GM19035 (cell line): ENCODE results near the gene HTRA2.

Experiments used
- ATAC-seq: cut with Tn5 transposase; IDR thresholded peaks from one replicate; pipeline ENCODE4 v1.9.1; 2021; ENCODE audit not compliant: unreplicated experiment

The HTRA2 gene

DNA sequence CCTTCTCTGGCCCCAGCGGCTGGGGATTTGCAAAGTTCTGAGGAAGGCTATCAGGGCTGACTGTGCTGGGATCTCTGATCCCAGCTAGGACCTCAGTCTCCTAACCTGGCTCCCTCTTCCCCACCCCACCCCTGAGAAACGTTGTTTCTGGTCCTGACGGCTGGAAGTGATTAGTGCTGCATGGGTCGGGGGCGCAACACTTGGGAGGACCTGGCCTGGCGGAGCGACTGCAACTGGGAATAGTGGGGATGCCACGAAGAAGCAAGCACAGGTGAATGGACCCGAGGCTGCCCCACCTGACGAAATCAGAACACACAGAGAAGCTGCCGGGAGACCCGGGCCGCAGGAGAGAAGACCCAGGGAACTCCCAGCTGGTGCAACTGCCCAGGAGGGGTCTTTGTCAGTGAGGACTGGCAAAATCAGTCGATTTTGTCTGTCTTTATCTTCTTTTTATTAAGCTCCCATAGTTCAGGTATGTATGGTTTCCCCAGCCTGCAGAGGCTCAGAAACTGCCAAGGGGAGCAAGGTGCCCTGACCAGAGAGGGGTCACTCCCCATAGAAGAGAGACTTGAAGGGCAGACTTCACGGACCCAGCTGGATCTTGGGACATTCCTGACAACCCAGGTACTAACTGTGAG lies 29.7 kb upstream of the HTRA2 start:
- ATAC-seq: no peak

DNA sequence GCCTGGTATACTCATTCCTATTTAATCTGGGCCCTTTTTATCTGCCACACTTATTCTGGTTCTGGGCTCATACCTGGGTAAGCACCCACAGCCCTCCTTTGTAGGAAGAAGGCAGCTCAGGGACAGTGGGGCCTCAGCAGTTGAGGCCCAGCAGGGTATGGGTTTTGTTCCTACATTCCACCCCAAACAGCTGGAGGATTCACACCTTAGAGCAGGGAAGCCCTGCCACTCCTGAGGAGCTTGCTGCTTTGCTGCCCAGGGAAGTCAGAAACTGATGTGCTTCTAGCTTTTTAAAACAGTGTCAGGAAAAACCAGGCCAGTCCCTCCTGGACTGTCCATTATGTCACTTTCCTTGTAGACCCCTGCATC lies 29.2 kb upstream of the HTRA2 start:
- no peak for ATAC-seq

DNA sequence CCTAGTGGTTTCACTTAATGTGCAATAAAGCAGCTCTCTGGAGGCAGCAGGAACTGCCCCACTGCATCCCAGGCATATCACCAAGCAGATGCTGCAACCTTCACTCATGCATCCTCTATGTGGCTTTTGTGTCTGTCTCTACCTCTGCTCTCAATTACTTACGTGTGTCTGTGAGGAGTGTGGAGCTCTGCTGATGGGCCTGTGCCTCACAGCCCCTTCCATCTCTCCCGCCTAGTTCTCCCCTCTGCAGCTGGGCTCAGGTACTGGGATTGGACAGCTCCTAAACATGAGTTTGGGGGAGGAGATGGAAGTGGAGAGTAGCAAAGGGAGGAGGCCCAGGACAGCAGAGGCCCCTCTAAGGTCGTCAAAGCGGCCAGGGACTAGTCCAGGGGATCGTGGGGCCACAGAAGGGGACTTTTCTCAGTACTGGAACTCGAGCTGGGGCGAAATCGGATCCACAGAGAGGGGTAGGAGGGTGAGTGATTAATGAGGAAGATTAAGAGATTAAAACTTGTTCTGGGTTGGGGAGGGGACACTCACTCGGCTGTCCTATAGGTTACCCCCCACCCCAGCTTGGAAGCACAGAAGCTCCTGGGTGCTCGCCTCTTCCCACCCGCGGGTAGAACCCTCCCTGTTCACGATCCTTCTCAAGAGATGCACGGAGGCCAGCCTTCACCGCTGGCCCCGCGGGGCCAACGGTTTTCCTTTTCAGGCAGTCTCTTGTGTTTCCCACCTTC lies 28.2 kb upstream of the HTRA2 start:
- ATAC-seq: no peak

DNA sequence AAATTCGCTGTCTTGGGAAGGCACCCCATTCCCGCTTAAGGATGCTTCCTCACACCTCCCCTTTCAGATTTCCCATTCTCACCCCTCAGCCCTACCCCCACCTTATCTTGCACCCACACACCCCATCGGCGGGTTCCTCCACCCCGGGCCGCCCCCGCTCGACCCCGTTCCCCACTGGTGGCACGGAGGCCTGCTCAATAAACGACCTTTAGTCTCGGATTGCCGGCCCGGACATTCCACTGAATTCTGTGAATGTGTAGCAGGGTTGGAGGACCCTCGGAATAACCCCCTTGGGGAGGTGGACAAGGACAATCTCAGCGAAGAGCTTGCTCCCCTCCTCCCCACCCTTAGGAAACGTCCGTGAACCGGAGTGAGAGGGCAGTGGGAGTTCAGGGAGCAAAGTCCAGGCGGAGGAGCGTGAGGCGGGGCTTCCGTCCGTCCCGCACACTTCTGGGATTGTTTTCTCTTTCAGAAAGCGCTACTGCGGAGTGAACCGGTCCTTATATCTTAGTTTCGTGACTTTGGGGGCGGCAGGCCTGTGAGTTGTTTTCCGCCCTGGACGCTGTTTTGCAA lies 27.5 kb upstream of the HTRA2 start:
- ATAC-seq: no peak

DNA sequence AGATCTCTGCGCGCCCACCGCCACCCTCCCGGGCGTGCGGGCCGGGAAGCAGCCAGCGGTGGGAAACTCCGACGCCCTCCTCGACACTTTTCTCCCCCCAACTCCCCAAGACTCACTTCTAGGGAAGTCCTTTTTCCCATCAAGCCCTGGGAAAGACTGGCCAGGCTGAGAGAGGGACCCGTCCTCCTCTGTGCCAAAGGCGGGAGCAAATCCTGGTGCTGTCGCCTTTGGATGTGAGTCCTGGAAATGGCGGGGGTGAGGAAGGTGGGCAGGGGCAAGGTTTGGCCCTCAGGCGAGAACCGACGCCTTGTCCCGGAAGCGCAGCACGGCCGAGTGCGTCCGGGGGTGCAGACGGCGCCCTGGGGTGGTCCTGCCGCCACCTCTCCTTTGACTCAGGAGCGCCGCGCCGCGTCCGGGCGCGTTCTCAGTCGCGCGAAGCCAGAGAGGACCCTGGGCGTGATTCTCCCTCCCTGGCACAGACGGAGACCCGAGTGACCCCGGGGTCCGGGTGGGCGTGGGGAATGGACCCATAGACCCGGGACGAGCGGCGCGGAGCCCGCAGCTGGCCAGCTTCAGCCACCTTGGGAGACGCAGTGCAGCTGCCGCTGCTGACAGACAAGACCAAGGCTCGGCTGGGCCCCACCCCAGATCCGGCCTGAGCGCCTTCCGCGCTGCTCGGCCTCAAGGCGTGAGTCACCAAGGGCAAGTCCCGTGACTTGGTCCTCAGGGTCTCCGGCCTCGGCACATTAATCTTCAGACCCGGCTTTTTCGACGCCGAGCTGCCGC lies 26.8 kb upstream of the HTRA2 start:
- ATAC-seq: peak; percentile 37

DNA sequence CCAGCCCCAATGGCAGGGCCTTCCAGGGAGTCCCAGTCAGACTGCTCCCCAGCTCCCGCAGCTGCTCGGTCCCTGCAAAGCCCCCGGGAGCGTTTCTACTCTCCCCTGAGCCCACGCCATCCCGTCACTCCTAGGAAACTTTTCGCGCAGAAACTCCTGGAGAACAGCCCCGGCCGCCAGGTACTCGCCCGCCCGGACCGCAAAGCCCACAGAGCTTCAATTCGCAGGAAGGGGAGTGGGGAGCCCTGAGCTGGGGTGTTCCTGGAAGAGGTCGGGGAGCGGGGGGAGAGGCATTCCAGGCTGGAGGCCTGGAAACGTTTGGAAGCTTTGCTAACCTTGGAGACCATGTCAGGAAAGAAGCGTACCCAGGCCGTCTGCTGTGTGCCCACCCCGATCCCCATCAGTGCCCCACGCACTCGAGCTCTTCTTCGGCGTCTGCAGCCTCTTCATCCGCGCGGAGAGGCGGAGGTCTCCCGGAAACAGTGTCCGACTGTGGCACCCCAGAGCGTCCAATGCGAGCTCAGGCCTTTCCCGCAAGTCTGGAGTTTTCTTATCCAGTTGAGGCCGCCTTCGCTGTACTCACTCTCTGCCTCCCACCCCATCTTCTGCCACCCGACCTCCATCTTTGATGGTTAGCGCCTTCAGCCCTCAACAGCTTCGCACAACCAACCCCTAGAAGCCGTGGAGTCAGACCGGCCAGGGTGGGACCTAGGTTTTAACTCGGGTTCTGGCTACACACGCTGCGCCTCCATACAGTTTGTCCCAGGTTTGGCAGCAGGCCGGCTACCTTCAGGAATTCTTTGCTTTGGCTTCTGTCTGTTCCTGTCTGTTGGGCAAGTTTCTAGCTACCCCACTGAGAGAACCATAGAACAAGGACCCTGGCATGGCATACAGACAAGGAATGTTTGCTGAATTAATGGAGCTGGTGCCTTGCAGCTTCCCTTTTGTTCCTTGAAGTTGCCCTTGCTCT lies 25.9 kb upstream of the HTRA2 start:
- ATAC-seq: no peak

DNA sequence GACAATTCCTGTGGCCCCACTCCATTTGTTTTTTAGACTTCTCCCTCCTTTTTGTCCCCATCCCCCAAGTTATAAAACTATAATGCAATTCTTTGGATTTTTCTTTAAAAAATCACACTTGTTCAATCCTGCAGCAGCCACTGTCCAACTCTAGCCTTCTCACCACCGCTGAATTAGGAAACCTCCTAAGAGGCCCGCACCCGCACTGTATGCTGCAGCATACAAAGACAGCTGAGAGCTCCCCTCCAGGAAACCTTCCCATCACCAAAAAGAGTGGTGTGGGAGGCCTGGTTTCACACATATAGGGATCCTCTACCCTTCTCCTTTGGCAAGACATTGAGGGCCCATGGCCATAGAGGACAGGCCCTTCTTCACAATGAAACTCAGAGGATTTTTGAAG lies 25.1 kb upstream of the HTRA2 start:
- no peak for ATAC-seq

DNA sequence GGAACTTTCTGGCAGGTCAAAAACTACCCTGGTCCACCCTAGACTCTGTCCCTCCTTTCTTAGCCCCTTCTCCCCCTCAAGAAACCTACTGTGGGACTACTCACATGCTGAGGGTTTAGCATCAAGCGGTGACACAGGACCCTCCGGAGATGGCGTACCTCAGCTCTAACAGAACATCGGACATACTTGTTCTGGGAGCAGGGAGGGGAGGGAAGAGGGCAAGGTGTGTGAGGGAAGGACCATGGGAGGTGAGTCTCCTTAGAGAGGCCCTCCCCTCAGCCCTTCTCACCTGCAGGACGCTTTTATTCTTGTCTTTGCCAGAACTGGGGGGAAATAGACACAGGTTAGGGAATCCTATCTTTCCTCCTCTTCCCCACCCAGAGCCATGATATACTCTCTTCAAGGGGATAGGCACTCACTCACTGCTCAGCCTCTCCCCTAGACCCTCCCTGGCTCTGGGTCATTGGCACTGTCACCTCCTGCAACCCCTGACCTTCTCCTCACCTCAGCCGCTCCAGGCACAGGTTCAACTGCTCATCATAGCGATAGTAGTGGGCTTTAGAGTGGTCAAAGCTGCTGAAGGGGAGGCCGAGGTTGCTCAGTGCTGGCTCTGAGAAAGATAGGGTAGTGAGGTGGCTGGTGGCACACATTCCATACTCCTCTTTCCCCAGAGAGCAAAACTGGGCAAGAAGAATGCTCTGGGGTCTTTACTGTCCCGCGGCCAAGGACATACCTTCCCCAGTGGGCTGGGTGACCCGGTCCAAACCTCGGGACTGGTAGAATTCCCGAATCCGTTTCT lies 24.1 kb upstream of the HTRA2 start:
- ATAC-seq: no peak

DNA sequence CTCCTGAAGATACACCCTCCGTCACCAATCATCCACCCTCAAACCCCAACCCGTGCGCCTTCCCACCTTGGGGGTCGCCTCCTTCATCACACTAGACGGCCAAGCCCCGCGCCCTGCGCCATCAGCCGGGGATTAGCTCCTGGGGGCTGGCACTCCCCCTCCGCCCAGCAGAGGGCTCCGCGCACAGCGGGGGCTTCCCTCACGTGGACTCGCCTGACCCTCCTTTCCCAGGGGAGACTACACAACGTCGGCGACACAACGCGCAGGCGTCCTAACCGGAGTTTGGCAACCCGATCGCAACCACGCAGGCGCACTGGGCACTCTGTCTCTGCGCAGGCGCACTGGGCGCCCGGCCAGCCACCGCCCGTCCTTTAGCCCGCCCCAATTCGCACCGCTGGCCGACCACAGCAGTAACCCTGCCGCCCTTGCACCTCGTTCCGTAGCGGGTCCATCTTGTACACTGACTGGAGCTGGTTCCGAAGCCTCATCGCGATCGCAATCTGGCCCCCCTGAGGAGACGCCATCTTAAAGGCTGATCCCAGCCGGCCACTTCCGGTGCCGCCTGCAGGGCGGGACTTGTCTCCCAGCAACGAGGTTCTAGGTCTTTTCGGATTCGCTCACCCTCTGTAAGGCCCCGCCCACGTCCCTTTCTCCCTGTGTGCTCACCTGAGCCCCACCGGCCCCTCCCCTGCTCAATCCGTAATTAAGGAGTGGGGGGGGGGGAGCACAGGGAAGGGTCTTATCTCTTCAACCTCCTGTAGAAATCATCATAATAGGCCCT lies 22.4 kb upstream of the HTRA2 start, which contains the start of gene PCGF1:
TSS of gene PCGF1 (minus strand) at position 551 of the 781 bp plus-strand sequence. CDS start at position 524, 27 bp downstream.
- peak; percentile 90 for ATAC-seq

DNA sequence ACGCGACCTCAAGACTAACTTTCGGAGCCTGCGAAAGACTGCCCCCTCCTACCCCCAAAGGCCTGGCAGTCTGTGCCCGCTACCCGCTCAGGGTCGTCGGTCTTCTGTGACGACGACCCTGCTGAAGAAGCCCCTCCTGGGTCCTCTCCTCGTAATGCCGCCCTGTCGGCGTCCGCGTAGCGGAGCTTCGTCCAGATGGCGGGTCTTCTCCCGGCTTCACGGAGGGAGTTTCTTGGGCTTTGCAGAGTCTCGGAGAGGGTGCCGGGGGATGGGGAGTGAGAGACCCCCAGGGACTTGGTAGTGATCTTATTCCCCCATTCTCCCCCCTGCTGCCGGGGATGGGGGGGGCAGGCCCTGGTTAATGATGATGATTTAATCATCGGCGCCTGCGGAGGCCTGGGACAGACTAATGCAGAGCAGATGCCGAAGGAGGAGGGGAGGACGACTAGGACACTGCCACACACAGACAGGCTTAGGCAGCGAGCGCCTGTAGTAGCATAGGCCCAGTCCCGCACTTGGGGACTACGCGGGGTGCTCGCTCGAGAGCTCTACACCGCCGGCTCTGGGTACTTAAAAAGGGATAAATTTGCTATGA lies 21.7 kb upstream of the HTRA2 start:
- ATAC-seq: peak; percentile 5

DNA sequence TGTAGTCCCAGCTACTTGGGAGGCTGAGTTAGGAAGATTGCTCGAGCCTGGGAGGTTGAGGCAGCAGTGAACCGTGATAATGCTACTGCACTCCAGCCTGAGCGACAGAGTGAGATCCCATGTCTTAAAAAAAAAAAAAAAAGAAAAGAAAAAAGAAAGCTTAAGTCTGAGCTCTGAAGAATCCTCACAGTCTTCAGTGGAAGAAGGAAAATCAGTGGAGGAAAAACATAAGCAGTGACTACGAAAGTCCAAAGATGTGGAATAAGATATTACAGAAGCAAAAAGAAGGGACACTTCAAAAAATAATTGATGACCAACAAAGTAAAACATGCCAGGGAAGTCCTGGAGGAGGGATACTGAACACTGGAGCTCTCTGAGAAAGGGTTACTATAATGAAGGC lies 19.5 kb upstream of the HTRA2 start:
- ATAC-seq: no peak

DNA sequence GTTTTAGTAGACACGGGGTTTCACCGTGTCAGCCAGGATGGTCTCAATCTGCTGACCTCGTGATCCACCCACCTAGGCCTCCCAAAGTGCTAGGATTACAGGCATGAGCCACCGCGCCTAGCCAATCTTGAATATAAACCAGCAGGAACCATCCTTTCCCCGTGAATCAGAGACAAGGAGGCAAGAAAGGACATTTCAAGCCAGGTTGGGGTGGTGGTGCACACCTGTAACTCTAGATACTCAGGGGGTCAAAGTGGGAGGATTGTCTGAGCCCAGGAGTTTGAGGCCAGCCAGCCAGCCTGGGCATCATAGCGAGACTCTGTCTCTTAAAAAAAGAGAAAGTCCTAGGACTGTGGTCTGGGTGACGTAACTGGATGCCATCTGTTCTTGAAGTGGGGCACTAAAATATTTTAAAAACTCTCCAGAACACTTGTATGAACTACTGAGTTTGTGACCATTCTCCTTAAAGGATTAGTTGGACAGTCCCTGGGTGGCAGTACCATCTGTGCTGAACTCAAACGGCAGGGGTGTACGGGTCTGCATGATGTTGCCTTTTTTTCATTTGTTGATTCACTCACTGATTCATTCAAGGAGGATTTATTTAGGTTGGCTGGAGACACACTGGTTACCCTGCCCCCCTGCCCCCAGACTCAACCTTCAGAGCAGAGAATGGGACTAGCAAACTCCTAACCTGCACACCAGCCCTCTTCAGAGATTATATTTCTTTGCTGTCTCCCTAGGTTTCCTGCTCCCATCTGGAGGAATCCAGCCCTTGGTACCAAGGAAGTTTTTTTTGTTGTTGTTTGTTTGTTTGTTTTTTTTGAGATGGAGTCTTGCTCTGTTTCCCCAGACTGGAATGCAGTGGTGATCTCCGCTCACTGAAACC lies 18.4 kb upstream of the HTRA2 start:
- ATAC-seq: no peak

DNA sequence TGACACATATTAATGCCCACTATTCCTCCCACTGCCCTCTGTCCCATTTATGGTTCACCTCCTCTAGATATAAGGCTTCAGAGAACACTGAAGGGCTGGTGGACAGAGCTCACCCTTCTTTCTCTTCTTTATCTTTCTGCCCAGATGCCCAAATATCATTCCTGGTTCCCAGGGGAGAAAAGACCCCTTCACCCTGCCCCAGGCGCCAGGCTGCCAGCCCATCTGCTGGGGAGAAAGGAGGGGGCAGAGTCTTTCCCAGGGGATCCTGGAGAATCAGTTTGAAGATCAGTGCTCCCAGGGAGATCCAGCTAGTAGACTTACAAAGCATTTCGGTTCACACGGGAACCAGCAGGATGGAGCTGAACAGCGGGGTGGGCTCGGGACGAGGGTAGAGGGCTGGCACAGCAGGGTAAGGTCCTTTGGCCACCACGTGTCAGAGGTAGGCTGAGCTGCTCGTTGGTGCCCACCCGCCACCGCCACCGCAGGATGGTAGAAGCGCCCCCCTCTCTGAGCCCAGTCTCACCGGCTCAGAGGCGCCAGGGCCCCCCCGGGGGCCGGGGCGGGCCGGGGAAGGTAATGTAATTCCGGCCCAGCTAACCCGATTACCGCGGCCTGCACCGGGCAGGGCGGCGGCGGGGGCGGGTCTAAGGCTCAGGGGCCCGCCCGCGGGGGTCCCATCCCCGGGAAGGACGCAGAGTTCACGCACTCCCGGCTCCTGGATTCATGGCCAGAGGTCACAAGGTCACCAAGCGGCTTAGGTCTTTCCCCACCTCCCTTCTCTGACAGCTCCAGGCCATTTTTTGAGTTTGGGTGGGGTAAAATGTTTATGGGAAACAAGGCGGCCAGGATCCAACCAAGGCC lies 16.8 kb upstream of the HTRA2 start:
- no peak for ATAC-seq

DNA sequence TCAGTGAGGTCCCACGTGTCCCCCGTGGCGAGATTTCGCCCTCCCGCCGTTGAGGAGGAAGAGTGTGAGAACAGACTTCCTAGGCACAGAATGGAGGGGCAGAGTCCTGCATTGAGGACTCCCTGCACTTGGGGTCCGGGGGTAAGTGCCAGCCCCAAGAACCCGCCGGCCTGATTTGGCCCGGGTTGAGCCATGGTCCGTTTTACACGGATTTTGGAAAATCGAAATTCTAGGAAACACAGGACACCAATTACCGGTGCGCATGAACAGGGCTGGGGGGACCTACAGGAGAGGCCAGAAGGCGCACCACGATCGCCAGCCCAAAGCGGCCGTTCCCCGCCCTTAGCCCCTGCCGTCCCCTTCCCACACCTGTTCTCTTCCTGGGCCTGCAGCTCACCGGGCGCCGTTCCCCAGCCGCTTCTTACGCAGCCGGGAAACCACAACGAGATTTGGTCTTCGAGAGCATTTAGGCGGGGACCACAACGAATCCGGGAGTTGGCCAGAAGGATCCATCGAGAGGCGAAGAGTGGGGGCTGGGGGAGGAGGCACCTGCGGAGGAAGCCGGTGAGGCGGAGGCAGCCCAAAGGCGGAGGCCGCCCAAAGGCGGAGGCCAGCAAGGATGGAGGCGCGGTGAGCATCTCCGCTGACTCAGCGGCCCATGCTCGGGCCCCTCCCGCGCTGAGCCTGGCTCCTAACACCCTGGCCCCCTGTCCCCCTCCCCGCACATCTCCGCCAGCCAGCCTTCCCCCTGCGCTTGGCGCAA lies 15.9 kb upstream of the HTRA2 start:
- no peak for ATAC-seq

DNA sequence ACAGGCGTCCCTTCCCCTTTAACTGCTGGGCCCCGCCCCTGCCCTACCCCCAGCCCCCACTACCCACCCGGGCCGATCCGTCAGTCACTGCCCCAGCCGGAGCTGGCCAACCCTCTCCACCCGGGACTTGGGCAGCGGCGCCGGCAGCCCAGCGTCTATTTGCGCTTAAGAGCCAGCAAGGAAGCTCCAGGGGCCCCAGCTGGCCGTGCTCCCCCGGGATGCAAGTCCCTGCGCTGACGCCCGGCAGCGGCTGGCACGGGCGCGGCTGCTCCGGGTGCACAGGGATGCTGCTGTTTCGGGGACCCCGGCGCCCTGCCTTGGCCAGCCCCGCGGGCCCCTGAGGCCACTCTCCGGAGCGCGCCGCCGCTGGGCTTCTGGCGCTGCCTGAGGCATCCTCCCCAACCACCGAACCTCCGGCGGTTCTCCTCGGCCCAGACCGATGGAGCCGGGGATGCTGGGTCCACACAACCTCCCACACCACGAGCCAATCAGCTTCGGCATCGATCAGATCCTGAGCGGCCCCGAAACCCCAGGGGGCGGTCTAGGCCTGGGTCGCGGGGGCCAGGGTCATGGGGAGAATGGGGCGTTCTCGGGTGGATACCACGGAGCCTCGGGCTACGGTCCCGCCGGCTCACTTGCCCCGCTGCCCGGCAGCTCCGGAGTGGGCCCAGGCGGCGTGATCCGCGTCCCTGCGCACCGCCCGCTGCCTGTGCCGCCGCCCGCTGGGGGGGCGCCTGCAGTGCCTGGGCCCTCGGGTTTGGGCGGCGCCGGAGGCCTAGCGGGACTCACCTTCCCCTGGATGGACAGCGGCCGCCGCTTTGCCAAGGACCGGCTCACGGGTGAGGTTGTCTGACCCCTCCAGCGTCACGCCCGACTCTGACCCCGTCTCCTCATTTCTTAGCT lies 15.1 kb upstream of the HTRA2 start, which contains the start of gene TLX2:
TSS of gene TLX2 (plus strand) at position 83 of the 903 bp plus-strand sequence. CDS start at position 440, 357 bp downstream.
- ATAC-seq: no peak
